Keratinocyte (primary cell): ENCODE results near the gene GID4. TPM values are rescaled to one million over a fixed set of nuclear protein-coding genes. Genes with fewer than 3 reads are reported as not detected.

Experiments used
- DNase-seq: peaks from one replicate; pipeline ENCODE4 v3.0.0-alpha.2; 2011; ENCODE audit warnings: low read depth, missing footprints, low spot score
- FAIRE-seq: peaks from 2 replicates; lab custom pipeline; 2011; peaks lifted over from hg19 to GRCh38; lab: Jason Lieb, UNC
- H2AFZ ChIP-seq: 2 replicates; pipeline ENCODE4 v1.6.0; 2012; ENCODE audit warnings: low read length, control low read depth, inconsistent platforms; ENCODE audit not compliant: control insufficient read depth
- H3K27ac ChIP-seq: 2 replicates; pipeline ENCODE4 v1.5.1; 2011; ENCODE audit warnings: low read length; ENCODE audit not compliant: control insufficient read depth, insufficient read depth
- H3K27me3 ChIP-seq: 3 replicates; pipeline ENCODE4 v1.6.0; 2011; ENCODE audit warnings: low read length; ENCODE audit not compliant: control insufficient read depth, insufficient read depth; ENCODE audit errors: extremely low read depth
- H3K36me3 ChIP-seq, 2 experiments: 2 replicates in 1 of 2; 3 replicates in 1 of 2; pipeline ENCODE4 v1.5.1; 2011; ENCODE audit warnings: low read length in 2 of 2, mild to moderate bottlenecking in 1 of 2; ENCODE audit not compliant: control insufficient read depth in 2 of 2, insufficient read depth in 2 of 2; ENCODE audit errors: extremely low read depth in 1 of 2
- H3K4me1 ChIP-seq: 3 replicates; pipeline ENCODE4 v1.5.1; 2011; ENCODE audit warnings: low read length; ENCODE audit not compliant: control insufficient read depth, insufficient read depth; ENCODE audit errors: extremely low read depth
- H3K4me2 ChIP-seq: 3 replicates; pipeline ENCODE4 v1.6.0; 2011; ENCODE audit warnings: low read depth, low read length; ENCODE audit not compliant: control insufficient read depth, insufficient read depth; ENCODE audit errors: extremely low read depth
- H3K4me3 ChIP-seq, 3 experiments: fragments of 200-600 bp in 1 of 3; sonication (generic) in 1 of 3; 2 replicates in 2 of 3; 3 replicates in 1 of 3; pipeline ENCODE4 v1.5.1; 2011 to 2016; ENCODE audit warnings: low read length in 3 of 3, mild to moderate bottlenecking in 3 of 3, control low read depth in 2 of 3, inconsistent platforms in 1 of 3, low read depth in 1 of 3, mixed read lengths in 1 of 3, mixed run types in 1 of 3, moderate library complexity in 1 of 3; ENCODE audit not compliant: control insufficient read depth in 2 of 3, insufficient read depth in 2 of 3; ENCODE audit errors: extremely low read depth in 1 of 3
- H3K79me2 ChIP-seq: 2 replicates; pipeline ENCODE4 v1.6.0; 2012; ENCODE audit warnings: low read length; ENCODE audit not compliant: control insufficient read depth, insufficient read depth
- H3K9ac ChIP-seq: 3 replicates; pipeline ENCODE4 v1.6.0; 2011; ENCODE audit warnings: low read length; ENCODE audit not compliant: control insufficient read depth, insufficient read depth; ENCODE audit errors: extremely low read depth
- H3K9me1 ChIP-seq: 3 replicates; pipeline ENCODE4 v1.6.0; 2011; ENCODE audit warnings: low read length; ENCODE audit not compliant: control insufficient read depth, insufficient read depth; ENCODE audit errors: extremely low read depth
- H3K9me3 ChIP-seq: 2 replicates; pipeline ENCODE4 v1.5.1; 2012; ENCODE audit warnings: low read depth, low read length; ENCODE audit not compliant: control insufficient read depth
- H4K20me1 ChIP-seq: 3 replicates; pipeline ENCODE4 v1.6.0; 2011; ENCODE audit warnings: low read length; ENCODE audit not compliant: control insufficient read depth, insufficient read depth; ENCODE audit errors: extremely low read depth
- EZH2 ChIP-seq: IDR thresholded peaks from one replicate; pipeline ENCODE4 v1.6.1; 2012; ENCODE audit warnings: inconsistent platforms, mild to moderate bottlenecking, low read length, moderate library complexity
- dilution Hi-C: fragments of 300-500 bp; cut with MboI; formaldehyde crosslinking; loops from one replicate; pipeline ENCODE4 v1.7.0; 2020; ENCODE audit warnings: low sequenced_read_pairs; ENCODE audit not compliant: extremely low pct_ligation_motif_present
- polyA plus RNA-seq, 5 experiments: library from polyadenylated mRNA; depleted of rRNA in 3 of 5; stranded (reverse) in 3 of 5; stranded (forward) in 1 of 5; unstranded in 1 of 5; fragments of >200 nt; gene quantifications; 1 replicate in 1 of 5; 2 replicates in 3 of 5; 3 replicates in 1 of 5; pipeline versions ENCODE4 v1.2.1 to v1.2.3, GENCODE V29; 2011 to 2012; ENCODE audit warnings: missing spikeins in 2 of 5, low read depth in 1 of 5, low replicate concordance in 1 of 5
- TF ChIP-seq, protein P1 (sequence below), 3 experiments: IDR thresholded peaks in 1 of 3; conservative IDR thresholded peaks in 1 of 3; optimal IDR thresholded peaks in 1 of 3; 2 replicates in 2 of 3; 3 replicates in 1 of 3; pipeline versions ENCODE3 to v1.5.1; 2011; ENCODE audit warnings: low read length in 3 of 3, mild to moderate bottlenecking in 3 of 3, moderate library complexity in 2 of 3, control low read depth in 1 of 3, inconsistent platforms in 1 of 3; ENCODE audit not compliant: insufficient read depth in 2 of 3; ENCODE audit errors: extremely low read depth in 1 of 3

Gene GID4
- polyA plus RNA-seq, 1 donor (not counting 4 experiments of a cell fraction or from before 2014, with no cell fraction given): 16.8 TPM

DNA sequence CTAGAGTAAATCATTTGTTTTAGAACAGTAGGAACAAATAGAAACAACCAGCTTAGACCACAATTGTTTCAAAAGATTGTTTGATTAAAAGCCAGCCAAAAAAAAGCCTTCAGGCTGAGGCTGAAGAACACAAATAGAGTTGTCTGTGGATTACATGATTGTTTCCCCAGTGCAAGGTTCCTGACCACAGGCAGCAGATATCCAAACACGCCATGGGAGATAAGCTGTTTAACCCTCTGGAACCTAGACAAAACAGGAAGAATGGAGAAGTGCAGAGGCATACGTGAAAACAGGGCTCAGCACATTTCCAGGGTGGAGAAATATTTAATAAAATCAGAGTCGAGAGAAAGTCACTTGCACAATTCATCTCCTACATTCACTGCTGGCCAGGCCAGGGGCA lies 21.2 kb upstream of the GID4 start:
- H3K27ac ChIP-seq: no peak overlapping the region
- H3K9ac ChIP-seq: no peak overlapping the region
- H4K20me1 ChIP-seq: no peaks in the 10 kb centered on the region
- no peak for FAIRE-seq
- H2AFZ ChIP-seq: no peak overlapping the region
- no peaks in the 10 kb centered on the region for H3K9me1 ChIP-seq
- H3K9me3 ChIP-seq: no peaks in the 10 kb centered on the region
- dilution Hi-C loops: no loop called here
- no peak for DNase-seq
- no peak overlapping the region for H3K4me2 ChIP-seq
- no peaks in the 10 kb centered on the region for H3K27me3 ChIP-seq
- H3K36me3 ChIP-seq: peaks cover 11 to 14% of the 10 kb centered on the region in 2 experiments
- TF ChIP-seq, protein P1, sequence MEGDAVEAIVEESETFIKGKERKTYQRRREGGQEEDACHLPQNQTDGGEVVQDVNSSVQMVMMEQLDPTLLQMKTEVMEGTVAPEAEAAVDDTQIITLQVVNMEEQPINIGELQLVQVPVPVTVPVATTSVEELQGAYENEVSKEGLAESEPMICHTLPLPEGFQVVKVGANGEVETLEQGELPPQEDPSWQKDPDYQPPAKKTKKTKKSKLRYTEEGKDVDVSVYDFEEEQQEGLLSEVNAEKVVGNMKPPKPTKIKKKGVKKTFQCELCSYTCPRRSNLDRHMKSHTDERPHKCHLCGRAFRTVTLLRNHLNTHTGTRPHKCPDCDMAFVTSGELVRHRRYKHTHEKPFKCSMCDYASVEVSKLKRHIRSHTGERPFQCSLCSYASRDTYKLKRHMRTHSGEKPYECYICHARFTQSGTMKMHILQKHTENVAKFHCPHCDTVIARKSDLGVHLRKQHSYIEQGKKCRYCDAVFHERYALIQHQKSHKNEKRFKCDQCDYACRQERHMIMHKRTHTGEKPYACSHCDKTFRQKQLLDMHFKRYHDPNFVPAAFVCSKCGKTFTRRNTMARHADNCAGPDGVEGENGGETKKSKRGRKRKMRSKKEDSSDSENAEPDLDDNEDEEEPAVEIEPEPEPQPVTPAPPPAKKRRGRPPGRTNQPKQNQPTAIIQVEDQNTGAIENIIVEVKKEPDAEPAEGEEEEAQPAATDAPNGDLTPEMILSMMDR (optimal IDR thresholded peaks at IDR 0.05 in 1 of 3, IDR thresholded peaks at IDR 0.05 in 1 of 3, conservative IDR thresholded peaks at IDR 0.05 in 1 of 3; ENCODE audit: extremely low read depth in 1 of 3, insufficient read depth in 2 of 3, low read length in 3 of 3): no peak
- no peak for TF ChIP-seq EZH2
- H3K79me2 ChIP-seq: no peaks in the 10 kb centered on the region
- no peaks in the 10 kb centered on the region for H3K4me1 ChIP-seq
- H3K4me3 ChIP-seq: no peak overlapping the region

DNA sequence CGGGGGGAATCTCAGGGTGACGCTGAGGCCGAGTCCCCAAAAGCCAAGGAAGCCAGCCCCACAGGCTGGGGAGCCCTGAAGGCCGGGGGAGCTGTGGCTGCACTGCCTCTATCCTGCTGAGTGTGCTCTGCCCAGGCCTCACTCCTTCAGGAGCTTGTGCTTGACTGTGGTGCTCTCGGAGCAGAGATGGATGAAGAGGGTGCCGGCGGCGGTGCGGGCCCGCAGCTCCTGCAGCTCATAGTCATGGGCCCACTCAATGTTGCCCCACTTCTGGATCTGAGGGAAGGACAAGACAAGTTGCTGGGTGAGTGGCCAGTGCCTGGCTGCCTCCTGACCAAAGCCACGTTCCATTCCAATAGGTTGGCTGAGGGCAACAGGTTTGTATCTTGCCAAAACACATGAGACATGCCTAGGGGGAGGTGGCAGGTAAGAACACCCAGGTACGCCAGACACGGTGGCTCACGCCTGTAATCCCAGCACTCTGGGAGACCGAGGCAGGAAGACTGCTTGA lies 20.7 kb upstream of the GID4 start:
- peaks cover 11 to 14% of the 10 kb centered on the region in 2 experiments for H3K36me3 ChIP-seq
- DNase-seq: no peak
- H2AFZ ChIP-seq: no peak overlapping the region
- FAIRE-seq: no peak
- no peaks in the 10 kb centered on the region for H3K4me1 ChIP-seq
- H3K4me2 ChIP-seq: no peak overlapping the region
- no peaks in the 10 kb centered on the region for H4K20me1 ChIP-seq
- no peaks in the 10 kb centered on the region for H3K27me3 ChIP-seq
- dilution Hi-C loops: no loop called here
- H3K4me3 ChIP-seq: no peak overlapping the region
- no peaks in the 10 kb centered on the region for H3K79me2 ChIP-seq
- H3K9me1 ChIP-seq: no peaks in the 10 kb centered on the region
- TF ChIP-seq, protein P1 (optimal IDR thresholded peaks at IDR 0.05 in 1 of 3, IDR thresholded peaks at IDR 0.05 in 1 of 3, conservative IDR thresholded peaks at IDR 0.05 in 1 of 3; ENCODE audit: extremely low read depth in 1 of 3, insufficient read depth in 2 of 3, low read length in 3 of 3): no peak
- TF ChIP-seq EZH2: no peak
- no peak overlapping the region for H3K9ac ChIP-seq
- no peak overlapping the region for H3K27ac ChIP-seq
- no peaks in the 10 kb centered on the region for H3K9me3 ChIP-seq
